ENCODE measurements around the gene SNED1. TPM values are rescaled to one million over a fixed set of nuclear protein-coding genes. Genes with fewer than 3 reads are reported as not detected.

Gene SNED1
- total RNA-seq, 4 donors from 2014 or later = 5.6 to 31.9 (median 13.2) TPM

DNA sequence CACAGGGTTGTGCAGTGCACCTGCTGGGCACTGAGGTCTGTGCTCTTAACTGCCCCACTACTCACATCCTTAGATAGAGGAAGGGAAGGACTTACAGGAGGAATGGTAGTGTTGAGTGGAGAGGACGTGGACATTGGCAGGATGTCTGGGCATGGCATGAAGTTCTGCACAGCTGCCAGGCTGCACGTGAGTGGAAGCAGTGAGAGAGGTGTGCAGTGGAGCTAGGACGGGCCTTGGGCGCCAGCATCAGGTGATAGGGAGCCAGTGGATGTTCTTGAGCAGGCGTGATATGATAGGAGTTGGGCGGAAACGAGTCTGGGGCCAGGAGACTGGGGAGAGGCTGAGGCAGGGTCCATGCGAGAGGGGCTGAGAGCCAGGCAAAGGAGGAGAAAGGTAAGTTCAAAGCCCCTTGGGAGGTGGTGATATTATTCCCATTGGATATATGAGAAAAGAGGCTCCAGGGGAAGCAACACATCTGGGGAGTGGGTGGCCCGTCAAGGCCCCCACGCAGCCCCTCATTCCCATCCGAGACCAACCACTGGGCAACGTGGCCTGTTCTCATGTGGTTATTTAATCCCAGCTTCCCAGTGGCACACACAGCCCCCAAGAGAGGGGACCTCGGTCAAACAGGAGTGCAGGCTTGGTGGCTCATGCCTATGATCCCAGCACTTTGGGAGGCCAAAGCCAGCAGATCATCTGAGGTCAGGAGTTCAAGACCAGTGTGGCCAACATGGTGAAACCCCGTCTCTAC lies 45.7 kb upstream of the SNED1 start:
- Histone ChIP-seq H3K4me1 (peaks cover 3% of the 10 kb centered on the region), H3K9me3 (no peaks in the 10 kb centered on the region), H3K27ac (no peak overlapping the region), H3K36me3 (no peaks in the 10 kb centered on the region), H3K4me3 (no peak overlapping the region), H3K27me3 (peaks cover 21% of the 10 kb centered on the region)
- DNase-seq (ENCODE audit: low spot score in 2 of 2) = peak in 1 of 2 donors; percentile 41
- 86% methylated on average over 13 of the region's 14 CpGs for WGBS
- no peak for TF ChIP-seq CTCF (IDR thresholded peaks at IDR 0.05)
- TF ChIP-seq POLR2A (IDR thresholded peaks at IDR 0.05) = no peak
- TF ChIP-seq POLR2AphosphoS5 (IDR thresholded peaks at IDR 0.05) = no peak
- no peak for TF ChIP-seq EP300 (IDR thresholded peaks at IDR 0.05)

DNA sequence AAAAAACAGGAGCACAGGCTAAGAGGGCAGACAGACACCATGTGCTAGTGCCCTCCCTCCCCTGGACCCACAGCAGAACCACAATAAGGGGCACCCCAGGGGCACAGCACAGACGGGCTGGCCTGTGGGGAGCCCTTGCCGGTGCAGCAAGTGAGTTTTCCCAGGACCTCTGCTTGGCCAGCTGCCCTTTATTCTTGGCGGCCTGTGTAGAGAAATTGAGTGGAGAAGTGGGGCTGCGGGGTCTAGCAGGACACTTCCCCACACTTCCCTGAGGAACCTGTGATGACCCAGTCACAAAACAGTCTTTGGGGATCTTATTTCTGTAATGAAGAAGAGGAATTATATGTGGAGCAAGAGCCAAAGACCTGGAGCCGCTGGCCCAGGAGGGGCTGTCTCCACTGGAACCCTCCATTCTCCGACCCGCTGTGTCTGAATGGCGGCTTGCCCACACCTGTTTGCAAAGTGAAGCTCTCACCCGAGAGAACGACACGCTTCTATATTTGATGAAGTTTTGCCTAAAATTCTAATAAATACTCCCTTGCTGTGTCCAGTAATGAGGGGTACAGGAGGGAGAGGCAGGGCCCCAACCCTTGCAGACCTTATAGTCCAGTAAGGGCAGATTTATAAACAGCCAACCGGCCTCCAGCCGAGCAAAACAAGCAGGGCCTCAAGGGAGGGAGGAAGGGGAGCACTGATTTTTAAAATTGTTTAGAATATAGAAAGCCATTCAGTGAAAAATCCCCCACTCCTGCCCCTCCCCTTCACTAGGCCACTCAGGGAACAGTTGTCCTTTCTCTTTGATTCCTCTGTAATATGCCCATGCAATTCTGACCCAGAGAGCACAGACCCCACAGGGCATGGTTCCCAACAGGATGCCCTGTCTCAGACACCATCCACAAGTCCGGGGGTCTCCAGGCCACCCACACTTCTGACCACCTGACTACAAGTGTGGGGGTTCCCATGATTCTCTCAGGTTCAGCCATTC lies 44.7 kb upstream of the SNED1 start:
- Histone ChIP-seq H3K4me3 (no peak overlapping the region), H3K4me1 (peaks cover 8% of the 10 kb centered on the region), H3K27ac (no peak overlapping the region), H3K27me3 (peaks cover 21% of the 10 kb centered on the region), H3K36me3 (no peaks in the 10 kb centered on the region), H3K9me3 (no peaks in the 10 kb centered on the region)
- WGBS = 89% methylated on average over 11 of the region's 14 CpGs
- peak in 1 of 2 donors; percentile 69 for DNase-seq (ENCODE audit: low spot score in 2 of 2)
- TF ChIP-seq POLR2AphosphoS5 (IDR thresholded peaks at IDR 0.05) (no peak), EP300 (IDR thresholded peaks at IDR 0.05) (no peak), POLR2A (IDR thresholded peaks at IDR 0.05) (no peak), CTCF (IDR thresholded peaks at IDR 0.05) (no peak)

DNA sequence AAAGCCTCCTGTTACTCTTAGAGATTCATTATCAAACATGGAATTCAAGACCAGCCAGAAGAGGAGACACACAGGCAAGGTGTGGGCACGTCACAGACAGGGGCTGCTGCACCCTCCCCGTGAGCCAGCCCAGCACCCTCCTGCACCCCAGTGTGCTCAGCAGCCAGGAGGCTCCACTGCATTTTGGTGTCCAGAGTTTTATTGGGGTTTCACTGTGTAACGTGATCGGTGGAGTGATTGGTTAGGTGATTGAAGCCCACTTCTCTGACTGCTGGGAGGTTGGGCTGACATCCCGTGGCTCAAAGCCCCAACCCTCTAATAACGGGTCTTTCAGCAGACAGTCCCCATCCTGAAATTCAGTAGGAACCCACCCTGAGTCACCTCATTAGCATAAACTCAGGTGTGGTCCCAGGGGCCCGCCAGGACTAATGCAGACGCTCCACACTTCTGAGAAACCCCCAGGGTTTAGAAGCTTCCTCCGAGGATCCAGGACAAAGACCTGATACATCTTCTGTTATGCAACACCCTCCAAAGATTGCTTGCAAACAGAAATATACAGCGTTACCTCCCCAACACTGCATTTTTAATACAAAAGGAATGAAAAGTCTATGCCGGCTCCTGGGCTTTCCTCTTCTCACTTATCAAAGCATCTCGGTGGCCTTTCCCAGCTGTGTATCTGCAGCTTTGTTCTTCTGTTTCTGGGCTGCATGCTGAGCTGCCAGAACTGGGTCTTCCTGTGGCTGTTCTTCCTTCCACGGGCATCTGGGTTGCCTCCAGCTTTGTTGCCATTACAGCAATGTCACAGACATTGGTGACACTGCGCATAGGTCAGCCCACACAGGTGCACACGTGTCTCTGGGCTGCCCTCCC lies 43.7 kb upstream of the SNED1 start:
- 55% methylated on average over 10 of the region's 15 CpGs for WGBS
- H3K27ac ChIP-seq = no peak overlapping the region
- TF ChIP-seq EP300 (IDR thresholded peaks at IDR 0.05) = no peak
- no peak for TF ChIP-seq POLR2A (IDR thresholded peaks at IDR 0.05)
- peaks cover 21% of the 10 kb centered on the region for H3K27me3 ChIP-seq
- H3K4me1 ChIP-seq = peaks cover 8% of the 10 kb centered on the region
- no peaks in the 10 kb centered on the region for H3K36me3 ChIP-seq
- DNase-seq (ENCODE audit: low spot score in 2 of 2) = no peak
- H3K4me3 ChIP-seq = no peak overlapping the region
- no peaks in the 10 kb centered on the region for H3K9me3 ChIP-seq

- DNase-seq (ENCODE audit: low spot score in 2 of 2) = peak in 1 of 2 donors; percentile 74
- no peak overlapping the region for H3K27ac ChIP-seq
- WGBS = 87% methylated on average over 6 of the region's 17 CpGs
Observed at GRCh38 chr2:240955306-240956170, 42.9 kb upstream of the SNED1 start.

More at GRCh38 chr2:240955306-240956170, 42.9 kb upstream of the SNED1 start:
- TF ChIP-seq CTCF (IDR thresholded peaks at IDR 0.05) = no peak
- no peak for TF ChIP-seq POLR2A (IDR thresholded peaks at IDR 0.05)
- TF ChIP-seq POLR2AphosphoS5 (IDR thresholded peaks at IDR 0.05) = no peak
- Histone ChIP-seq H3K36me3 (no peaks in the 10 kb centered on the region), H3K4me1 (peaks cover 15% of the 10 kb centered on the region), H3K4me3 (no peak overlapping the region), H3K27me3 (peaks cover 21% of the 10 kb centered on the region), H3K9me3 (no peaks in the 10 kb centered on the region)

Measured in suprapubic skin (tissue), 4 donors.